ENCODE results near the gene SPATA21. TPM values are rescaled to one million over a fixed set of nuclear protein-coding genes. Genes with fewer than 3 reads are reported as not detected.

SPATA21 gene
- total RNA-seq, 1 experiment from 2014 or later = not detected

- H3K9me3 ChIP-seq (replicated peaks) = no peaks in the 10 kb centered on the region
- H3K27ac ChIP-seq = no peak overlapping the region
- no peaks in the 10 kb centered on the region for H3K4me1 ChIP-seq (replicated peaks)
- peaks cover 85% of the 10 kb centered on the region for H3K36me3 ChIP-seq
- H3K4me3 ChIP-seq = no peak overlapping the region
- no peak for DNase-seq (ENCODE audit: low read depth in 1 of 2, low spot score in 2 of 2)
- no peaks in the 10 kb centered on the region for H3K27me3 ChIP-seq (replicated peaks)
Measured at GRCh38 chr1:16393570-16394521, 43.4 kb downstream of the SPATA21 start.

- Histone ChIP-seq H3K27me3 (replicated peaks) (no peaks in the 10 kb centered on the region), H3K9me3 (replicated peaks) (no peaks in the 10 kb centered on the region), H3K36me3 (peaks cover 76% of the 10 kb centered on the region), H3K27ac (no peak overlapping the region), H3K4me1 (replicated peaks) (peaks cover 5% of the 10 kb centered on the region), H3K4me3 (no peak overlapping the region)
- DNase-seq (ENCODE audit: low read depth in 1 of 2, low spot score in 2 of 2) = no peak
Measured at GRCh38 chr1:16392740-16393569, 44.3 kb downstream of the SPATA21 start.

- DNase-seq (ENCODE audit: low read depth in 1 of 2, low spot score in 2 of 2) = no peak
Measured at GRCh38 chr1:16391411-16391810, 45.8 kb downstream of the SPATA21 start.

GRCh38 chr1:16387201-16388188 lies 49.7 kb downstream of the SPATA21 start:
- no peak for DNase-seq (ENCODE audit: low read depth in 1 of 2, low spot score in 2 of 2)
- Histone ChIP-seq H3K27ac (peak overlapping the region; percentile 24; the same call in 1 of the 2 replicates), H3K4me1 (replicated peaks) (peaks cover 43% of the 10 kb centered on the region), H3K9me3 (replicated peaks) (no peaks in the 10 kb centered on the region), H3K27me3 (replicated peaks) (no peaks in the 10 kb centered on the region), H3K36me3 (peaks cover 47% of the 10 kb centered on the region), H3K4me3 (peak overlapping the region; percentile 6; the same call in 1 of the 2 replicates)

More at GRCh38 chr1:16391411-16391810, 45.8 kb downstream of the SPATA21 start:
- Histone ChIP-seq H3K9me3 (replicated peaks) (no peaks in the 10 kb centered on the region), H3K27me3 (replicated peaks) (no peaks in the 10 kb centered on the region), H3K4me1 (replicated peaks) (peaks cover 20% of the 10 kb centered on the region), H3K36me3 (peaks cover 71% of the 10 kb centered on the region), H3K4me3 (no peak overlapping the region), H3K27ac (no peak overlapping the region)

- no peaks in the 10 kb centered on the region for H3K9me3 ChIP-seq (replicated peaks)
- no peaks in the 10 kb centered on the region for H3K27me3 ChIP-seq (replicated peaks)
- peak overlapping the region; percentile 24; the same call in 1 of the 2 replicates for H3K27ac ChIP-seq
- peak; percentile 55 to 72 for DNase-seq (ENCODE audit: low read depth in 1 of 2, low spot score in 2 of 2)
- H3K4me3 ChIP-seq = no peak overlapping the region
- H3K36me3 ChIP-seq = peaks cover 41% of the 10 kb centered on the region
- H3K4me1 ChIP-seq (replicated peaks) = peaks cover 43% of the 10 kb centered on the region
Measured at GRCh38 chr1:16386454-16387113, 50.6 kb downstream of the SPATA21 start.

- Histone ChIP-seq H3K4me1 (replicated peaks) (peaks cover 43% of the 10 kb centered on the region), H3K4me3 (no peak overlapping the region), H3K27ac (peak overlapping the region; percentile 12; the same call in 1 of the 2 replicates), H3K36me3 (peaks cover 36% of the 10 kb centered on the region), H3K9me3 (replicated peaks) (no peaks in the 10 kb centered on the region), H3K27me3 (replicated peaks) (no peaks in the 10 kb centered on the region)
- DNase-seq (ENCODE audit: low read depth in 1 of 2, low spot score in 2 of 2) = no peak
Measured at GRCh38 chr1:16385659-16386453, 51.4 kb downstream of the SPATA21 start.

GRCh38 chr1:16383888-16384287 lies 53.3 kb downstream of the SPATA21 start:
- H3K27me3 ChIP-seq (replicated peaks) = no peaks in the 10 kb centered on the region
- DNase-seq (ENCODE audit: low read depth in 1 of 2, low spot score in 2 of 2) = no peak
- H3K4me3 ChIP-seq = no peak overlapping the region
- H3K9me3 ChIP-seq (replicated peaks) = no peaks in the 10 kb centered on the region
- peaks cover 37% of the 10 kb centered on the region for H3K36me3 ChIP-seq
- H3K4me1 ChIP-seq (replicated peaks) = peaks cover 43% of the 10 kb centered on the region
- H3K27ac ChIP-seq = no peak overlapping the region

- peaks cover 37% of the 10 kb centered on the region for H3K4me1 ChIP-seq (replicated peaks)
- H3K27ac ChIP-seq = no peak overlapping the region
- no peak overlapping the region for H3K4me3 ChIP-seq
- DNase-seq (ENCODE audit: low read depth in 1 of 2, low spot score in 2 of 2) = no peak
- H3K27me3 ChIP-seq (replicated peaks) = no peaks in the 10 kb centered on the region
- no peaks in the 10 kb centered on the region for H3K9me3 ChIP-seq (replicated peaks)
- peaks cover 22% of the 10 kb centered on the region for H3K36me3 ChIP-seq
Measured at GRCh38 chr1:16380868-16381267, 56.4 kb downstream of the SPATA21 start.

- H3K27ac ChIP-seq = no peak overlapping the region
- no peak overlapping the region for H3K4me3 ChIP-seq
- H3K4me1 ChIP-seq (replicated peaks) = peaks cover 42% of the 10 kb centered on the region
- H3K27me3 ChIP-seq (replicated peaks) = no peaks in the 10 kb centered on the region
- DNase-seq (ENCODE audit: low read depth in 1 of 2, low spot score in 2 of 2) = no peak
- H3K36me3 ChIP-seq = peaks cover 31% of the 10 kb centered on the region
- H3K9me3 ChIP-seq (replicated peaks) = no peaks in the 10 kb centered on the region
Measured at GRCh38 chr1:16378443-16378842, 58.8 kb downstream of the SPATA21 start.

- DNase-seq (ENCODE audit: low read depth in 1 of 2, low spot score in 2 of 2) = no peak
- Histone ChIP-seq H3K4me1 (replicated peaks) (peaks cover 57% of the 10 kb centered on the region), H3K9me3 (replicated peaks) (no peaks in the 10 kb centered on the region), H3K36me3 (peaks cover 37% of the 10 kb centered on the region), H3K27me3 (replicated peaks) (no peaks in the 10 kb centered on the region), H3K4me3 (no peak overlapping the region), H3K27ac (no peak overlapping the region; the same call in 1 of the 2 replicates)
Measured at GRCh38 chr1:16376971-16377370, 60.3 kb downstream of the SPATA21 start.

- H3K27ac ChIP-seq = peak overlapping the region; percentile 81
- H3K36me3 ChIP-seq = peaks cover 38% of the 10 kb centered on the region
- no peaks in the 10 kb centered on the region for H3K9me3 ChIP-seq (replicated peaks)
- H3K4me1 ChIP-seq (replicated peaks) = peaks cover 68% of the 10 kb centered on the region
- H3K4me3 ChIP-seq = no peak overlapping the region
- H3K27me3 ChIP-seq (replicated peaks) = no peaks in the 10 kb centered on the region
- DNase-seq (ENCODE audit: low read depth in 1 of 2, low spot score in 2 of 2) = peak; percentile 95 to 97
Measured at GRCh38 chr1:16375521-16376340, 61.5 kb downstream of the SPATA21 start.

Data from SJSA1 (cell line).